Measurements from ENCODE around the gene STAG1.
"Not testable (repeated sequence)": the region's sequence is repeated elsewhere in the genome, so short reads cannot be mapped to it uniquely, and the experiment has no call there.

STAG1 gene

GRCh38 chr3:136750209-136750896 lies 1.8 kb downstream of the STAG1 start:
- H3K4me3 ChIP-seq (ENCODE audit: low read length): peak overlapping the region; percentile 75
- DNase-seq (ENCODE audit: low read depth, low spot score): no peak

- H3K4me3 ChIP-seq (ENCODE audit: low read length): peak overlapping the region; percentile 75; the same call in 1 of the 2 replicates
- not testable (repeated sequence) for DNase-seq (ENCODE audit: low read depth, low spot score)
Measured at GRCh38 chr3:136749602-136750001, 2.6 kb downstream of the STAG1 start.

GRCh38 chr3:136749091-136749490 lies 3.1 kb downstream of the STAG1 start:
- DNase-seq (ENCODE audit: low read depth, low spot score): no peak
- peak overlapping the region; percentile 18 for H3K4me3 ChIP-seq (ENCODE audit: low read length)

- DNase-seq (ENCODE audit: low read depth, low spot score): no peak
- H3K4me3 ChIP-seq (ENCODE audit: low read length): no peak overlapping the region
Measured at GRCh38 chr3:136745916-136746315, 6.3 kb downstream of the STAG1 start.

GRCh38 chr3:136741063-136741462 lies 11.1 kb downstream of the STAG1 start:
- H3K4me3 ChIP-seq (ENCODE audit: low read length): no peak overlapping the region
- no peak for DNase-seq (ENCODE audit: low read depth, low spot score)

- DNase-seq (ENCODE audit: low read depth, low spot score): no peak
- no peak overlapping the region for H3K4me3 ChIP-seq (ENCODE audit: low read length)
Measured at GRCh38 chr3:136740351-136740958, 11.7 kb downstream of the STAG1 start.

- not testable (repeated sequence) for H3K4me3 ChIP-seq (ENCODE audit: low read length); DNase-seq (ENCODE audit: low read depth, low spot score)
Measured at GRCh38 chr3:136736950-136737349, 15.2 kb downstream of the STAG1 start.

- no peak for DNase-seq (ENCODE audit: low read depth, low spot score)
Measured at GRCh38 chr3:136735103-136735502, 17.1 kb downstream of the STAG1 start.

GRCh38 chr3:136734382-136735070 lies 17.7 kb downstream of the STAG1 start:
- DNase-seq (ENCODE audit: low read depth, low spot score): no peak

More at GRCh38 chr3:136735103-136735502, 17.1 kb downstream of the STAG1 start:
- no peak overlapping the region for H3K4me3 ChIP-seq (ENCODE audit: low read length)

GRCh38 chr3:136733317-136733833 lies 18.8 kb downstream of the STAG1 start:
- no peak for DNase-seq (ENCODE audit: low read depth, low spot score)
- H3K4me3 ChIP-seq (ENCODE audit: low read length): no peak overlapping the region

More at GRCh38 chr3:136734382-136735070, 17.7 kb downstream of the STAG1 start:
- no peak overlapping the region for H3K4me3 ChIP-seq (ENCODE audit: low read length)

GRCh38 chr3:136731274-136731884 lies 20.8 kb downstream of the STAG1 start:
- H3K4me3 ChIP-seq (ENCODE audit: low read length): no peak overlapping the region
- no peak for DNase-seq (ENCODE audit: low read depth, low spot score)

GRCh38 chr3:136730595-136731273 lies 21.4 kb downstream of the STAG1 start:
- H3K4me3 ChIP-seq (ENCODE audit: low read length): no peak overlapping the region
- DNase-seq (ENCODE audit: low read depth, low spot score): no peak

- H3K4me3 ChIP-seq (ENCODE audit: low read length): no peak overlapping the region
- no peak for DNase-seq (ENCODE audit: low read depth, low spot score)
Measured at GRCh38 chr3:136728918-136729317, 23.3 kb downstream of the STAG1 start.

- H3K4me3 ChIP-seq (ENCODE audit: low read length): no peak overlapping the region
- DNase-seq (ENCODE audit: low read depth, low spot score): no peak
Measured at GRCh38 chr3:136728473-136728872, 23.7 kb downstream of the STAG1 start.

- H3K4me3 ChIP-seq (ENCODE audit: low read length): no peak overlapping the region
Measured at GRCh38 chr3:136725468-136725867, 26.7 kb downstream of the STAG1 start.

GRCh38 chr3:136722916-136723315 lies 29.3 kb downstream of the STAG1 start:
- not testable (repeated sequence) for DNase-seq (ENCODE audit: low read depth, low spot score); H3K4me3 ChIP-seq (ENCODE audit: low read length)

More at GRCh38 chr3:136725468-136725867, 26.7 kb downstream of the STAG1 start:
- DNase-seq (ENCODE audit: low read depth, low spot score): no peak

GRCh38 chr3:136722399-136722798 lies 29.8 kb downstream of the STAG1 start:
- not testable (repeated sequence) for DNase-seq (ENCODE audit: low read depth, low spot score); H3K4me3 ChIP-seq (ENCODE audit: low read length)

GRCh38 chr3:136720091-136720490 lies 32.1 kb downstream of the STAG1 start:
- H3K4me3 ChIP-seq (ENCODE audit: low read length): no peak overlapping the region

GRCh38 chr3:136716629-136717028 lies 35.5 kb downstream of the STAG1 start:
- no peak overlapping the region for H3K4me3 ChIP-seq (ENCODE audit: low read length)
- DNase-seq (ENCODE audit: low read depth, low spot score): no peak

More at GRCh38 chr3:136720091-136720490, 32.1 kb downstream of the STAG1 start:
- no peak for DNase-seq (ENCODE audit: low read depth, low spot score)

Measured in Jurkat, Clone E6-1 (cell line).